Type B pancreatic cell (in vitro differentiated cells): Measurements from ENCODE around the gene FXYD6. TPM values are rescaled to one million over a fixed set of nuclear protein-coding genes. Genes with fewer than 3 reads are reported as not detected.

Experiments used
- DNase-seq: peaks from one replicate; pipeline ENCODE4 v3.0.0; 2021; ENCODE audit warnings: mixed read lengths; ENCODE audit not compliant: unreplicated experiment; ENCODE audit errors: extremely low spot score
- H3K27ac Mint-ChIP-seq: 2 replicates; pipeline ENCODE4 v1.8.0; 2021; ENCODE audit warnings: mild to moderate bottlenecking, mixed read lengths
- H3K27me3 Mint-ChIP-seq: 2 replicates; pipeline ENCODE4 v1.8.0; 2021; ENCODE audit warnings: mixed read lengths
- H3K36me3 Mint-ChIP-seq: 2 replicates; pipeline ENCODE4 v1.8.0; 2021; ENCODE audit warnings: mixed read lengths
- H3K4me1 Mint-ChIP-seq: one replicate; pipeline ENCODE4 v1.8.0; 2021; ENCODE audit warnings: mixed read lengths; ENCODE audit not compliant: unreplicated experiment
- H3K4me3 Mint-ChIP-seq: 2 replicates; pipeline ENCODE4 v1.8.0; 2021; ENCODE audit warnings: mild to moderate bottlenecking, mixed read lengths
- H3K9me3 Mint-ChIP-seq: 2 replicates; pipeline ENCODE4 v1.8.0; 2021; ENCODE audit warnings: mixed read lengths
- CTCF ChIP-seq: fragments of 200-600 bp; sonication (generic); conservative IDR thresholded peaks from 2 replicates; pipeline ENCODE4 v1.5.0; 2021; ENCODE audit warnings: antibody characterized with exemption, mild to moderate bottlenecking
- total RNA-seq: library from RNA; stranded (reverse); gene quantifications from 2 replicates; pipeline ENCODE4 v1.2.1, GENCODE V29; 2021; ENCODE audit warnings: low replicate concordance

FXYD6 gene
- total RNA-seq, 1 donor from 2014 or later: 66.6 TPM

GRCh38 chr11:117906710-117907109 lies 30.3 kb upstream of the FXYD6 start:
- Mint-ChIP-seq H3K4me3 (no peak overlapping the region), H3K4me1 (peaks cover 25% of the 10 kb centered on the region), H3K36me3 (no peaks in the 10 kb centered on the region), H3K9me3 (no peaks in the 10 kb centered on the region), H3K27me3 (no peaks in the 10 kb centered on the region), H3K27ac (no peak overlapping the region)
- no peak for DNase-seq
- no peak for TF ChIP-seq CTCF

- DNase-seq: no peak
- H3K4me1 Mint-ChIP-seq: peaks cover 25% of the 10 kb centered on the region
Measured at GRCh38 chr11:117906126-117906525, 29.7 kb upstream of the FXYD6 start.

GRCh38 chr11:117905524-117905923 lies 29.1 kb upstream of the FXYD6 start:
- DNase-seq: no peak
- Mint-ChIP-seq H3K4me1 (peaks cover 25% of the 10 kb centered on the region), H3K27ac (no peak overlapping the region), H3K4me3 (no peak overlapping the region), H3K27me3 (no peaks in the 10 kb centered on the region), H3K9me3 (no peaks in the 10 kb centered on the region), H3K36me3 (no peaks in the 10 kb centered on the region)
- no peak for TF ChIP-seq CTCF

More at GRCh38 chr11:117906126-117906525, 29.7 kb upstream of the FXYD6 start:
- no peak overlapping the region for H3K4me3 Mint-ChIP-seq
- H3K27ac Mint-ChIP-seq: no peak overlapping the region
- H3K36me3 Mint-ChIP-seq: no peaks in the 10 kb centered on the region
- H3K9me3 Mint-ChIP-seq: no peaks in the 10 kb centered on the region
- no peaks in the 10 kb centered on the region for H3K27me3 Mint-ChIP-seq
- TF ChIP-seq CTCF: no peak

- Mint-ChIP-seq H3K4me1 (peaks cover 16% of the 10 kb centered on the region), H3K27me3 (peaks cover 3% of the 10 kb centered on the region), H3K4me3 (no peak overlapping the region), H3K27ac (no peak overlapping the region), H3K9me3 (no peaks in the 10 kb centered on the region), H3K36me3 (no peaks in the 10 kb centered on the region)
- no peak for DNase-seq
- TF ChIP-seq CTCF: no peak
Measured at GRCh38 chr11:117903505-117904382, 27.3 kb upstream of the FXYD6 start.

GRCh38 chr11:117902001-117902845 lies 25.8 kb upstream of the FXYD6 start:
- H3K36me3 Mint-ChIP-seq: no peaks in the 10 kb centered on the region
- no peak overlapping the region for H3K27ac Mint-ChIP-seq
- H3K4me1 Mint-ChIP-seq: peaks cover 1% of the 10 kb centered on the region
- no peak for TF ChIP-seq CTCF
- no peak for DNase-seq
- no peak overlapping the region for H3K4me3 Mint-ChIP-seq
- no peaks in the 10 kb centered on the region for H3K9me3 Mint-ChIP-seq
- H3K27me3 Mint-ChIP-seq: peaks cover 4% of the 10 kb centered on the region
